Neural crest cell (in vitro differentiated cells): ENCODE results near the gene KIF22. TPM values are rescaled to one million over a fixed set of nuclear protein-coding genes. Genes with fewer than 3 reads are reported as not detected.
"Not testable (repeated sequence)": the region's sequence is repeated elsewhere in the genome, so short reads cannot be mapped to it uniquely, and the experiment has no call there.

Experiments used
- DNase-seq: peaks from one replicate; pipeline ENCODE4 v3.0.0; 2021; ENCODE audit warnings: low read depth, mixed read lengths, low spot score
- H3K27ac Mint-ChIP-seq: one replicate; pipeline ENCODE4 v1.8.0; 2021; ENCODE audit warnings: mild to moderate bottlenecking, mixed read lengths; ENCODE audit not compliant: unreplicated experiment
- H3K27me3 Mint-ChIP-seq: 2 replicates; pipeline ENCODE4 v1.8.0; 2021; ENCODE audit warnings: low read depth, mild to moderate bottlenecking, mixed read lengths
- H3K36me3 Mint-ChIP-seq: 2 replicates; pipeline ENCODE4 v1.8.0; 2021; ENCODE audit warnings: low read depth, mild to moderate bottlenecking, mixed read lengths
- H3K4me1 Mint-ChIP-seq: 2 replicates; pipeline ENCODE4 v1.8.0; 2021; ENCODE audit warnings: mixed read lengths
- H3K4me3 Mint-ChIP-seq: one replicate; pipeline ENCODE4 v1.8.0; 2021; ENCODE audit warnings: mild to moderate bottlenecking, mixed read lengths
- H3K9me3 Mint-ChIP-seq: 2 replicates; pipeline ENCODE4 v1.8.0; 2021; ENCODE audit warnings: mixed read lengths
- CTCF ChIP-seq: fragments of 200-600 bp; sonication (generic); conservative IDR thresholded peaks from 2 replicates; pipeline ENCODE4 v1.5.0; 2021; ENCODE audit warnings: antibody characterized with exemption, mild to moderate bottlenecking
- total RNA-seq: library from RNA; stranded (reverse); gene quantifications from 2 replicates; pipeline ENCODE4 v1.2.1, GENCODE V29; 2021

KIF22 gene
- total RNA-seq, 1 donor from 2014 or later: 173 TPM

- no peaks in the 10 kb centered on the region for H3K9me3 Mint-ChIP-seq
- H3K36me3 Mint-ChIP-seq: no peaks in the 10 kb centered on the region
- H3K27ac Mint-ChIP-seq: no peak overlapping the region
- no peaks in the 10 kb centered on the region for H3K4me1 Mint-ChIP-seq
- H3K4me3 Mint-ChIP-seq: no peak overlapping the region
- TF ChIP-seq CTCF: no peak
- no peaks in the 10 kb centered on the region for H3K27me3 Mint-ChIP-seq
- no peak for DNase-seq
Measured at GRCh38 chr16:29770250-29770929, 20.2 kb upstream of the KIF22 start.

GRCh38 chr16:29772330-29772729, 18.2 kb upstream of the KIF22 start:
- not testable (repeated sequence) for H3K27me3 Mint-ChIP-seq, DNase-seq, H3K4me3 Mint-ChIP-seq, H3K27ac Mint-ChIP-seq, H3K4me1 Mint-ChIP-seq, H3K36me3 Mint-ChIP-seq, H3K9me3 Mint-ChIP-seq

GRCh38 chr16:29774730-29775129, 15.8 kb upstream of the KIF22 start:
- TF ChIP-seq CTCF: no peak
- no peak overlapping the region for H3K27ac Mint-ChIP-seq
- DNase-seq: no peak
- H3K4me1 Mint-ChIP-seq: no peaks in the 10 kb centered on the region
- peaks cover 18% of the 10 kb centered on the region for H3K27me3 Mint-ChIP-seq
- no peaks in the 10 kb centered on the region for H3K36me3 Mint-ChIP-seq
- no peaks in the 10 kb centered on the region for H3K9me3 Mint-ChIP-seq
- H3K4me3 Mint-ChIP-seq: no peak overlapping the region

GRCh38 chr16:29775742-29776408, 14.7 kb upstream of the KIF22 start:
- TF ChIP-seq CTCF: no peak
- no peak overlapping the region for H3K27ac Mint-ChIP-seq

GRCh38 chr16:29777576-29778350, 12.8 kb upstream of the KIF22 start, which contains the start of gene ZG16:
Gene ZG16 (plus strand): TSS chr16:29778256. CDS start chr16:29779267, 1,011 bp downstream.
- no peaks in the 10 kb centered on the region for H3K4me1 Mint-ChIP-seq
- TF ChIP-seq CTCF: no peak
- H3K9me3 Mint-ChIP-seq: no peaks in the 10 kb centered on the region

More at GRCh38 chr16:29775742-29776408, 14.7 kb upstream of the KIF22 start:
- Mint-ChIP-seq H3K9me3 (no peaks in the 10 kb centered on the region), H3K36me3 (no peaks in the 10 kb centered on the region), H3K4me3 (no peak overlapping the region), H3K4me1 (no peaks in the 10 kb centered on the region), H3K27me3 (peaks cover 25% of the 10 kb centered on the region)
- DNase-seq: no peak

More at GRCh38 chr16:29777576-29778350, 12.8 kb upstream of the KIF22 start, which contains the start of gene ZG16:
- Mint-ChIP-seq H3K27ac (peak within 1 kb of the TSS; percentile 75), H3K36me3 (no peaks in the 10 kb centered on the region), H3K27me3 (peaks cover 30% of the 10 kb centered on the region), H3K4me3 (no peak within 1 kb of the TSS)
- no peak for DNase-seq
